Endothelial cell of umbilical vein (primary cell): ENCODE results near the gene RNF150. TPM values are rescaled to one million over a fixed set of nuclear protein-coding genes. Genes with fewer than 3 reads are reported as not detected.

Source experiments
- BruUV-seq: library from RNA; stranded (reverse); fragments of 400-500 nt; replicated peaks from 2 replicates; lab custom pipeline; 2021; lab: Mats Ljungman, UMichigan
- CTCF ChIA-PET: fragments of 300-600, 350-600 bp; sonication (Branson Sonifier 250); formaldehyde crosslinking; loops from one replicate; lab custom pipeline; 2021; ENCODE audit warnings: antibody characterized with exemption, inconsistent platforms; lab: Charles Lee
- POLR2A ChIA-PET: fragments of 300-600, 350-600 bp; sonication (Branson Sonifier 250); formaldehyde crosslinking; loops from one replicate; lab custom pipeline; 2021; ENCODE audit warnings: antibody characterized with exemption, inconsistent platforms; lab: Charles Lee
- DNase-seq: peaks from one replicate; pipeline ENCODE4 v3.0.0-alpha.2; 2011; ENCODE audit warnings: low read depth, low spot score
- FAIRE-seq: peaks from 2 replicates; lab custom pipeline; 2011; peaks lifted over from hg19 to GRCh38; lab: Jason Lieb, UNC
- H2AFZ ChIP-seq: 2 replicates; pipeline ENCODE4 v1.6.0; 2012; ENCODE audit warnings: low read depth, low read length, control low read depth, inconsistent platforms
- H3K27ac ChIP-seq: 2 replicates; pipeline ENCODE4 v1.5.1; 2011; ENCODE audit warnings: low read depth, mild to moderate bottlenecking, control low read depth, low read length, moderate library complexity; ENCODE audit not compliant: insufficient read depth
- H3K27me3 ChIP-seq, 2 experiments: 2 replicates each; pipeline versions ENCODE4 v1.6.0 to v1.6.1; 2011; ENCODE audit warnings: low read length in 2 of 2, mixed read lengths in 1 of 2; ENCODE audit not compliant: control insufficient read depth in 2 of 2, insufficient read depth in 2 of 2
- H3K36me3 ChIP-seq, 2 experiments: 2 replicates in 1 of 2; 3 replicates in 1 of 2; pipeline ENCODE4 v1.5.1; 2011; ENCODE audit warnings: low read length in 2 of 2, mild to moderate bottlenecking in 1 of 2, moderate library complexity in 1 of 2; ENCODE audit not compliant: control insufficient read depth in 2 of 2, insufficient read depth in 2 of 2; ENCODE audit errors: extremely low read depth in 1 of 2
- H3K4me1 ChIP-seq: 3 replicates; pipeline ENCODE4 v1.5.1; 2011; ENCODE audit warnings: mild to moderate bottlenecking, low read length; ENCODE audit not compliant: control insufficient read depth, insufficient read depth; ENCODE audit errors: extremely low read depth
- H3K4me2 ChIP-seq: 2 replicates; pipeline ENCODE4 v1.6.1; 2011; ENCODE audit warnings: low read length, control low read depth, mixed read lengths; ENCODE audit not compliant: insufficient read depth
- H3K4me3 ChIP-seq, 3 experiments: fragments of 200-600 bp in 1 of 3; sonication (generic), shearing (Covaris generic) in 1 of 3; replicated peaks in 1 of 3; 2 replicates each; pipeline ENCODE4 v1.5.1; 2011 to 2016; ENCODE audit warnings: control low read depth in 3 of 3, low read length in 3 of 3, mild to moderate bottlenecking in 2 of 3, inconsistent platforms in 1 of 3, low read depth in 1 of 3, moderate library complexity in 1 of 3; ENCODE audit not compliant: insufficient read depth in 1 of 3
- H3K79me2 ChIP-seq: 2 replicates; pipeline ENCODE4 v1.6.0; 2012; ENCODE audit warnings: low read length, inconsistent platforms; ENCODE audit not compliant: control insufficient read depth, insufficient read depth
- H3K9ac ChIP-seq: replicated peaks from 2 replicates; pipeline ENCODE3; 2011; ENCODE audit warnings: low read length, control low read depth; ENCODE audit not compliant: insufficient read depth; ENCODE audit errors: extremely low read depth
- H3K9me1 ChIP-seq: replicated peaks from 3 replicates; pipeline ENCODE4 v1.6.0; 2011; ENCODE audit warnings: mild to moderate bottlenecking, low read length; ENCODE audit not compliant: control insufficient read depth, insufficient read depth; ENCODE audit errors: extremely low read depth
- H3K9me3 ChIP-seq: replicated peaks from 2 replicates; pipeline ENCODE4 v1.5.1; 2012; ENCODE audit warnings: low read length, inconsistent platforms; ENCODE audit not compliant: control insufficient read depth, insufficient read depth
- H4K20me1 ChIP-seq: replicated peaks from 2 replicates; pipeline ENCODE3; 2011; ENCODE audit warnings: mild to moderate bottlenecking, low read length; ENCODE audit not compliant: control insufficient read depth, insufficient read depth; ENCODE audit errors: extremely low read depth
- EZH2 ChIP-seq: IDR thresholded peaks from 2 replicates; pipeline ENCODE4 v1.6.1; 2012; ENCODE audit warnings: borderline replicate concordance, low read depth, mild to moderate bottlenecking, moderate library complexity, low read length, inconsistent platforms; ENCODE audit not compliant: severe bottlenecking
- FOS ChIP-seq: IDR thresholded peaks from 2 replicates; pipeline ENCODE4 v1.6.1; 2011; ENCODE audit warnings: mild to moderate bottlenecking, low read length, moderate library complexity, borderline replicate concordance; ENCODE audit not compliant: insufficient read depth
- GATA2 ChIP-seq: IDR thresholded peaks from 2 replicates; pipeline ENCODE4 v1.7.0; 2011; ENCODE audit warnings: low read depth, mild to moderate bottlenecking, moderate library complexity, mixed read lengths, low read length; ENCODE audit not compliant: insufficient read length, insufficient read depth
- POLR2A ChIP-seq: IDR thresholded peaks from 2 replicates; pipeline ENCODE4 v1.6.1; 2012; ENCODE audit warnings: low read depth, mild to moderate bottlenecking, control low read depth, low read length
- dilution Hi-C: fragments of 300-500 bp; cut with MboI; formaldehyde crosslinking; loops from one replicate; pipeline ENCODE4 v1.15.0; 2019; ENCODE audit warnings: low sequenced_read_pairs; ENCODE audit not compliant: extremely low pct_ligation_motif_present
- intact Hi-C: fragments of 100-400 bp; cut with micrococcal nuclease; formaldehyde crosslinking; loops from one replicate; pipeline ENCODE4 v1.10.0; 2022
- polyA plus RNA-seq, 4 experiments: library from polyadenylated mRNA; depleted of rRNA in 3 of 4; stranded (reverse) in 3 of 4; unstranded in 1 of 4; fragments of >200 nt; gene quantifications; 2 replicates each; pipeline versions ENCODE4 v1.2.1 to v1.2.3, GENCODE V29; 2011 to 2012; ENCODE audit warnings: missing spikeins in 1 of 4
- total RNA-seq: library from RNA; stranded (reverse); gene quantifications from 2 replicates; pipeline ENCODE4 v1.2.3, GENCODE V29; 2021
- TF ChIP-seq, protein P1 (sequence below): IDR thresholded peaks from 2 replicates; pipeline ENCODE4 v1.6.1; 2011; ENCODE audit not compliant: insufficient read depth, insufficient read length

The RNF150 gene
- total and polyA plus RNA-seq, 2 donors (not counting 3 experiments of a cell fraction or from before 2014, with no cell fraction given): 0.33 to 0.35 TPM

GRCh38 chr4:141133999-141134995 lies 1.0 kb upstream of the RNF150 start:
- no peaks in the 10 kb centered on the region for H3K9me3 ChIP-seq
- CTCF ChIA-PET: interaction anchor here (0.7 to 2.7 kb wide), 15 partner anchors 7 to 525 kb away, joined by 3 to 35 read pairs (median 6); no protein-coding TSS in a partner anchor
- H3K36me3 ChIP-seq: no peaks in the 10 kb centered on the region
- no peak overlapping the region for H3K27ac ChIP-seq
- FAIRE-seq (no peak), DNase-seq (no peak)
- peaks cover 3% of the 10 kb centered on the region for H3K4me1 ChIP-seq
- H3K79me2 ChIP-seq: no peaks in the 10 kb centered on the region
- intact Hi-C loops: loop anchor here (1.0 kb wide), 3 partner anchors 250 to 610 kb away; partner anchors contain the start of gene ELMOD2
- no peak overlapping the region for H3K4me2 ChIP-seq
- H2AFZ ChIP-seq: no peak overlapping the region
- H3K27me3 ChIP-seq: peaks cover 29 to 58% of the 10 kb centered on the region in 2 experiments
- H3K9ac ChIP-seq: no peak overlapping the region
- no peak overlapping the region for H3K4me3 ChIP-seq
- BruUV-seq: no TSS peak
- H4K20me1 ChIP-seq: no peaks in the 10 kb centered on the region
- no peaks in the 10 kb centered on the region for H3K9me1 ChIP-seq
- TF ChIP-seq, protein P1, sequence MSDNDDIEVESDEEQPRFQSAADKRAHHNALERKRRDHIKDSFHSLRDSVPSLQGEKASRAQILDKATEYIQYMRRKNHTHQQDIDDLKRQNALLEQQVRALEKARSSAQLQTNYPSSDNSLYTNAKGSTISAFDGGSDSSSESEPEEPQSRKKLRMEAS: no peak
- TF ChIP-seq POLR2A: no peak
- TF ChIP-seq EZH2: no peak
- no peak for TF ChIP-seq FOS
- TF ChIP-seq GATA2: no peak
- POLR2A ChIA-PET: no interaction called here
- dilution Hi-C loops: no loop called here
